Hematopoietic multipotent progenitor cell treated with erythropoietin and hydrocortisone succinate and interleukin-3 and kit ligand, for 17 days (in vitro differentiated cells): ENCODE measurements around the gene KRTAP10-3.
"Not testable (repeated sequence)": the region's sequence is repeated elsewhere in the genome, so short reads cannot be mapped to it uniquely, and the experiment has no call there.

ENCODE experiments used
- DNase-seq: peaks from one replicate; pipeline ENCODE4 v3.0.0-alpha.2; 2015; ENCODE audit warnings: low spot score

The KRTAP10-3 gene

GRCh38 chr21:44590311-44590721 is 31.7 kb upstream of the KRTAP10-3 start:
- DNase-seq: no peak

GRCh38 chr21:44589586-44590305 is 31.2 kb upstream of the KRTAP10-3 start:
- no peak for DNase-seq

- no peak for DNase-seq
Measured at GRCh38 chr21:44589094-44589493, 30.5 kb upstream of the KRTAP10-3 start.

GRCh38 chr21:44585892-44586291 is 27.3 kb upstream of the KRTAP10-3 start:
- DNase-seq: no peak

- DNase-seq: no peak
Measured at GRCh38 chr21:44583800-44584147, 25.2 kb upstream of the KRTAP10-3 start.

- no peak for DNase-seq
Measured at GRCh38 chr21:44583089-44583799, 24.6 kb upstream of the KRTAP10-3 start.

GRCh38 chr21:44582055-44582454 is 23.5 kb upstream of the KRTAP10-3 start:
- no peak for DNase-seq

GRCh38 chr21:44581158-44581557 is 22.6 kb upstream of the KRTAP10-3 start:
- DNase-seq: no peak

GRCh38 chr21:44580231-44580821 is 21.7 kb upstream of the KRTAP10-3 start, which contains the start of gene KRTAP10-5:
Gene KRTAP10-5 (minus strand): TSS chr21:44580604. CDS start chr21:44580578, 26 bp downstream.
- not testable (repeated sequence) for DNase-seq

- DNase-seq: no peak
Measured at GRCh38 chr21:44579833-44580144, 21.2 kb upstream of the KRTAP10-3 start.

GRCh38 chr21:44579056-44579832 is 20.6 kb upstream of the KRTAP10-3 start:
- no peak for DNase-seq

GRCh38 chr21:44578371-44579055 is 19.9 kb upstream of the KRTAP10-3 start:
- no peak for DNase-seq

GRCh38 chr21:44576025-44576420 is 17.4 kb upstream of the KRTAP10-3 start:
- DNase-seq: no peak

- DNase-seq: no peak
Measured at GRCh38 chr21:44575307-44576024, 16.9 kb upstream of the KRTAP10-3 start.

- DNase-seq: no peak
Measured at GRCh38 chr21:44574457-44575306, 16.1 kb upstream of the KRTAP10-3 start.

- not testable (repeated sequence) for DNase-seq
Measured at GRCh38 chr21:44573630-44574456, 15.2 kb upstream of the KRTAP10-3 start, which contains the start of gene KRTAP10-4. Gene KRTAP10-4 (plus strand): TSS chr21:44573729. CDS start chr21:44573759, 30 bp downstream.

GRCh38 chr21:44572959-44573583 is 14.5 kb upstream of the KRTAP10-3 start:
- DNase-seq: no peak

GRCh38 chr21:44571844-44572782 is 13.5 kb upstream of the KRTAP10-3 start:
- no peak for DNase-seq
